Endothelial cell of umbilical vein (primary cell): Measurements from ENCODE around the gene EEFSEC.

Experiments
- EZH2 ChIP-seq: IDR thresholded peaks from 2 replicates; pipeline ENCODE4 v1.6.1; 2012; ENCODE audit warnings: borderline replicate concordance, low read depth, mild to moderate bottlenecking, moderate library complexity, low read length, inconsistent platforms; ENCODE audit not compliant: severe bottlenecking
- JUN ChIP-seq: IDR thresholded peaks from 2 replicates; pipeline ENCODE4 v1.6.1; 2011; ENCODE audit warnings: borderline replicate concordance, low read depth; ENCODE audit not compliant: insufficient read length, insufficient read depth
- POLR2A ChIP-seq: IDR thresholded peaks from 2 replicates; pipeline ENCODE4 v1.6.1; 2012; ENCODE audit warnings: low read depth, mild to moderate bottlenecking, control low read depth, low read length
- TF ChIP-seq, protein P1 (sequence below), 2 donors: IDR thresholded peaks; 1 replicate in 1 of 2; 2 replicates in 1 of 2; pipeline ENCODE4 v1.5.1; 2011; ENCODE audit warnings: low read length in 2 of 2, mild to moderate bottlenecking in 2 of 2, moderate library complexity in 2 of 2, control low read depth in 1 of 2, inconsistent platforms in 1 of 2, low read depth in 1 of 2; ENCODE audit not compliant: insufficient read depth in 1 of 2; ENCODE audit errors: extremely low read depth in 1 of 2
- TF ChIP-seq, protein P2 (sequence below): IDR thresholded peaks from 2 replicates; pipeline ENCODE4 v1.6.1; 2011; ENCODE audit not compliant: insufficient read depth, insufficient read length

GRCh38 chr3:128409624-128410581, 256.6 kb downstream of the EEFSEC start:
- TF ChIP-seq, protein P1, sequence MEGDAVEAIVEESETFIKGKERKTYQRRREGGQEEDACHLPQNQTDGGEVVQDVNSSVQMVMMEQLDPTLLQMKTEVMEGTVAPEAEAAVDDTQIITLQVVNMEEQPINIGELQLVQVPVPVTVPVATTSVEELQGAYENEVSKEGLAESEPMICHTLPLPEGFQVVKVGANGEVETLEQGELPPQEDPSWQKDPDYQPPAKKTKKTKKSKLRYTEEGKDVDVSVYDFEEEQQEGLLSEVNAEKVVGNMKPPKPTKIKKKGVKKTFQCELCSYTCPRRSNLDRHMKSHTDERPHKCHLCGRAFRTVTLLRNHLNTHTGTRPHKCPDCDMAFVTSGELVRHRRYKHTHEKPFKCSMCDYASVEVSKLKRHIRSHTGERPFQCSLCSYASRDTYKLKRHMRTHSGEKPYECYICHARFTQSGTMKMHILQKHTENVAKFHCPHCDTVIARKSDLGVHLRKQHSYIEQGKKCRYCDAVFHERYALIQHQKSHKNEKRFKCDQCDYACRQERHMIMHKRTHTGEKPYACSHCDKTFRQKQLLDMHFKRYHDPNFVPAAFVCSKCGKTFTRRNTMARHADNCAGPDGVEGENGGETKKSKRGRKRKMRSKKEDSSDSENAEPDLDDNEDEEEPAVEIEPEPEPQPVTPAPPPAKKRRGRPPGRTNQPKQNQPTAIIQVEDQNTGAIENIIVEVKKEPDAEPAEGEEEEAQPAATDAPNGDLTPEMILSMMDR (IDR thresholded peaks at IDR 0.05; ENCODE audit: extremely low read depth in 1 of 2, insufficient read depth in 1 of 2, low read depth in 1 of 2, low read length in 2 of 2), result no peak
- TF ChIP-seq EZH2, result no peak
- TF ChIP-seq, protein P2, sequence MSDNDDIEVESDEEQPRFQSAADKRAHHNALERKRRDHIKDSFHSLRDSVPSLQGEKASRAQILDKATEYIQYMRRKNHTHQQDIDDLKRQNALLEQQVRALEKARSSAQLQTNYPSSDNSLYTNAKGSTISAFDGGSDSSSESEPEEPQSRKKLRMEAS, result no peak
- no peak for TF ChIP-seq JUN
- no peak for TF ChIP-seq POLR2A
